Urothelium cell line (cell line): ENCODE data around the gene TNFRSF19.
"Not testable (repeated sequence)": the region's sequence is repeated elsewhere in the genome, so short reads cannot be mapped to it uniquely, and the experiment has no call there.

Source experiments
- DNase-seq: peaks from one replicate; pipeline ENCODE4 v3.0.0; 2011; ENCODE audit warnings: low spot score, mixed read lengths
- FAIRE-seq: peaks from 2 replicates; lab custom pipeline; 2011; peaks lifted over from hg19 to GRCh38; lab: Jason Lieb, UNC

TNFRSF19 gene, protein sequence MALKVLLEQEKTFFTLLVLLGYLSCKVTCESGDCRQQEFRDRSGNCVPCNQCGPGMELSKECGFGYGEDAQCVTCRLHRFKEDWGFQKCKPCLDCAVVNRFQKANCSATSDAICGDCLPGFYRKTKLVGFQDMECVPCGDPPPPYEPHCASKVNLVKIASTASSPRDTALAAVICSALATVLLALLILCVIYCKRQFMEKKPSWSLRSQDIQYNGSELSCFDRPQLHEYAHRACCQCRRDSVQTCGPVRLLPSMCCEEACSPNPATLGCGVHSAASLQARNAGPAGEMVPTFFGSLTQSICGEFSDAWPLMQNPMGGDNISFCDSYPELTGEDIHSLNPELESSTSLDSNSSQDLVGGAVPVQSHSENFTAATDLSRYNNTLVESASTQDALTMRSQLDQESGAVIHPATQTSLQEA

GRCh38 chr13:23570099-23570920 lies at the start of gene TNFRSF19:
Gene TNFRSF19, plus strand, starts transcription at chr13:23570412. Its CDS starts 19,772 bp downstream, at chr13:23590184.
- DNase-seq (peak; percentile 34), FAIRE-seq (no peak)

DNA sequence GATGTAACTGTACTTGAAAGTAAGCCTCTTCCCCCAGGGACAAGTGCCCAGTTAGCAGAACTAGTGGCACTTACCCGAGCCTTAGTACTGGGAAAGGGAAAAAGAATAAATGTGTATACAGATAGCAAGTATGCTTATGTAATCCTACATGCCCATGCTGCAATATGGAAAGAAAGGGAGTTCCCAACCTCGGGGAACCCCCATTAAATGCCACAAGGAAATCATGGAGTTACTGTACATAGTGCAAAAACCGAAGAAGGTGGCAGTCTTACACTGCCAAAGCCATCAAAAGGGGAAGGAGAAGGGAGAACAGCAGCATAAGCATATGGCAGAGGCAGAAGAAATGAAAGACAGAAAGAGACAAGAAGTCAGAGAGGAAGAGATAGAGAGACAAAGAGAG lies 40.3 kb upstream of the TNFRSF19 start:
- FAIRE-seq, DNase-seq: not testable (repeated sequence)

- FAIRE-seq, result no peak
- no peak for DNase-seq
Observed at GRCh38 chr13:23531446-23531845, 38.8 kb upstream of the TNFRSF19 start.

GRCh38 chr13:23534090-23534489 lies 36.1 kb upstream of the TNFRSF19 start:
- DNase-seq, result no peak
- no peak for FAIRE-seq

GRCh38 chr13:23541221-23541824 lies 28.9 kb upstream of the TNFRSF19 start:
- no peak for FAIRE-seq
- DNase-seq, result no peak

DNA sequence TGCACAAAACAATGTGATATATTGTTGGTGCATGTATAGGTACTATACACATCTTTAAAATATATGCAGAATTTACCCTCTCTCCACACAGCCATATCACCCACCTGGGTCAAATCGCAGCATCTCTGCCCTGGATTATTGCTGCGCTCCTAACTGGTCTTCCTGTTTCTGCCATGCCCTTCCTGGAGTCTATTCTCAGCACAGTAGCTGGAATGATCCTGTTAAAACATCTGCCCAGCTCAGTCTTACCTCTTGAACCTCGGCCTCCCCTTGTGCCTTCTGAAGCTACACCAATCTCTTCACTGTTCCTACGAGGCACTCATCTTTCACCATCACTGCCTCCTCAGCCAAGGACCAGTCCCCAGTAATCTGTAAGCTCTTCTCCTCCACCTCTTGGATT lies 25.5 kb upstream of the TNFRSF19 start:
- FAIRE-seq (no peak), DNase-seq (no peak)

GRCh38 chr13:23547000-23547590 lies 23.1 kb upstream of the TNFRSF19 start:
- FAIRE-seq, result no peak
- peak; percentile 25 for DNase-seq

- no peak for FAIRE-seq
- DNase-seq, result no peak
Observed at GRCh38 chr13:23549724-23550123, 20.5 kb upstream of the TNFRSF19 start.

GRCh38 chr13:23550163-23550562 lies 20.0 kb upstream of the TNFRSF19 start:
- DNase-seq (no peak), FAIRE-seq (no peak)

DNA sequence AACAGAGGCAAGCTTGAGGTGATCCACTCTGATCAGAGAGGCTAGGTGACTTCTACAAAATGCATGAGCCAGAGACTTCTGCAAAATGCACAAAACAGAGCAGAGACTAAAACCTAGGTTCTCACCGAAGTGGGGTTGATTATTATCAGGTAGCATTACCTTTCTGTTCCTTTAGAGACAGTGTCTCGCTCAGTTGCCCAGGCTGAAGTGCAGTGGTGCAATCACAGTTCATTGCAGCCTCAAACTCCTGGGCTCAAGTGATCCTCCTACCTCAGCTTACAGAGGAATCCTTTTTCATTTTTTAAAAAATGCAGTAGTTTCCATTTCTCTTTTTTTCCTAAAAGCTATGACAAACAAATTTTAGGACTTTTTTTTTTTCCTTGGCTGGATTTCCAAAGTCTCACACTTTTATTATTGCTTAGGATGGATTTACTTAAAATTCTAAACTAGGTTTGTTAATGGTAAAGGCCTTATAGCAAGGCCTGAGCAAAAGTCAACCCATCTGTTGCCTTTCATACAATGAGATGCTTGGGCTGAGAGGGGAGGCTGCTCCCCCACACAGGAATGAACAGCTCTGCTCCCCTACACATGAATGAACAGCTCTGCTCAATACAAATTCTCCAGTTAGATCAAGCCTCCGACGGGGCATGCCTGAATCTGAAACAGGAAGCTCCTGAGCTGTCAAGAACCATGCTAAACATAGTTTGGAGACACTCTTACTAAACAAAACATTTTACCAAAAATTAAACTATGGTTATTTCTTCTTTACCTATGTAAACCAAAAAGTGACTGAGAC lies 18.8 kb upstream of the TNFRSF19 start:
- no peak for FAIRE-seq

GRCh38 chr13:23552171-23552570 lies 18.0 kb upstream of the TNFRSF19 start:
- FAIRE-seq (no peak), DNase-seq (no peak)

More for the DNA sequence above, 18.8 kb upstream of the TNFRSF19 start:
- DNase-seq, result no peak

DNA sequence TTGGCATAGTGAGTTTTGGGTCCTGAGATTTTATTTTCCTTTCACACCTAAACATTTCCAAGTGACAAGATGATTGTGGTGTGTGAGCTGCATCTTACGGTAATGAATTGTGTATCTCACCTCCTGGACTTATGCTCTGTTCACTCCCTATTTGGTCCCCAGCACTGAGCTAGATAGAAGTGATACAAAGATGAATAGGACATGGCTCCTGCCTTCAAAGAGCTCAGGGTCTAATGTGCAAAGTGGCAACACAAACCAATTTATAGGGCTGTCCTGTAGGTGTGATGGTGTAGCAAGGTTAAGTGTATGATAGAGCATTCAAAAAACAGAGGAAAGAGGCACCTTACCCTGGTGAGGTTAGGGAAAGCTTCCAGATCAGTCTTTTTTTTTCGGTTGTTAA lies 17.6 kb upstream of the TNFRSF19 start:
- FAIRE-seq (no peak), DNase-seq (no peak)

- peak; percentile 48 for DNase-seq
- no peak for FAIRE-seq
Observed at GRCh38 chr13:23554000-23554399, 16.2 kb upstream of the TNFRSF19 start.

DNA sequence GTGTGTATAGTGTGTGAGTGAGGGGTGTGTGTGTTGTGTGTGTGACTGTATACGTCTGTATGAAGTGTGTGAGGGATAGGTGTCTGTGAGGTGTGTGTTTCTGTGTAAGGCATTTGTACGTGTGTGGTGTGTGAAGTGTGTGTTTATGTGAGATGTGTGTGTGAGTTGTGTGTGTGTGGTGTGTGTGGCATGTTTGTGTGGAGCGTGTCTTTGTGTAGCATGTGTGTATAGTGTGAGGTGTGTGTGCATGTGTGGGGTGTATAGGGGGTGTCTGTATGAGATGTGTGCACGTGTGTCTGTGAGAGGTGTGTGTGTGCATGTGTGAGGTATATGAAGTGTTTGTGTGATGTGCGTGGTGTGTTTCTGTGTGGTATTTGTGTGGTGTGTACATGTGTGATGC lies 13.2 kb upstream of the TNFRSF19 start:
- DNase-seq (no peak), FAIRE-seq (no peak)

- FAIRE-seq (no peak), DNase-seq (no peak)
Observed at GRCh38 chr13:23557733-23558132, 12.5 kb upstream of the TNFRSF19 start.

GRCh38 chr13:23558675-23559536 lies 11.3 kb upstream of the TNFRSF19 start:
- DNase-seq, result peak; percentile 74
- no peak for FAIRE-seq

GRCh38 chr13:23560571-23561089 lies 9.6 kb upstream of the TNFRSF19 start:
- FAIRE-seq, result no peak
- DNase-seq, result no peak

DNA sequence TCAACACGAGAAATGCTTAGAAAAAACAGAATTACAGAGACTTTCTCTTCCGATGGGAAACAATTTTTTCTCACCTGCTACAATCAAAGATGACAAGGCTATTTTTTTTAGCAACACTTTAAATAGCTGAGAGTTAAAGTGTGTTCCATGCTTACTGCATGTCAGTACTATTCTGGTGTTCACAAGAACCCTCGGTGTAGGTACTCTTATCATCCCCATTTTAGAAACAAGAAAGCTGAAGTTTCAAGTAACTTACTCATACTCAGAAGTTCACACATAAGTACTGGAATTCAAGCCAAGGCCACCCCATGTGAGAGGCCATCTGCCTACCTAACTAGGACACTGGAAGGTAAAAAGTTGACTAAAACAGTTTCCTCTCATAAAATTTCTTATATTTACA lies 9.0 kb upstream of the TNFRSF19 start:
- FAIRE-seq, result no peak
- no peak for DNase-seq
